HG03045 (cell line): ENCODE results near the gene SLC26A8.
"Not testable (repeated sequence)": the region's sequence is repeated elsewhere in the genome, so short reads cannot be mapped to it uniquely, and the experiment has no call there.

Experiments
- ATAC-seq: cut with Tn5 transposase; IDR thresholded peaks from one replicate; pipeline ENCODE4 v1.9.1; 2021; ENCODE audit warnings: mild to moderate bottlenecking, moderate library complexity; ENCODE audit not compliant: unreplicated experiment

Gene SLC26A8

DNA sequence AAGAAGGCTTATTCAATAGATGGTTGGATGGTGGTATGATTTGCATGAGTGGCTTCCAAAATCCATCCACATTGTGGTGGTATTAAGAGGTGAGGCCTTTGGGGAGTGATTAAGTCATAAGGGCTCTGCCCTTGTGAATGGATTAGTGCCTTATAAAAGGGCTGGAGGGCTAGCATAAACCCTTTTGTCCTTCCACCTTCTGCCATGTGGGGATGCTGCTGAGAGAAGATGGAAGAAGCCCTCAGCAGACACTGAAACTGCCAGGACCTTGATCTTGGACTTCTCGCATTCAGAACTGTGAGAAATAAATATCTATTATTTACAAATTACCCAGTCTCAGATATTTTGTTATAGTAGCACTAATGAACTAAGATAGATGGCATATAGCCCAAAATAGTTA, 75.7 kb downstream of the SLC26A8 start:
- no peak for ATAC-seq

DNA sequence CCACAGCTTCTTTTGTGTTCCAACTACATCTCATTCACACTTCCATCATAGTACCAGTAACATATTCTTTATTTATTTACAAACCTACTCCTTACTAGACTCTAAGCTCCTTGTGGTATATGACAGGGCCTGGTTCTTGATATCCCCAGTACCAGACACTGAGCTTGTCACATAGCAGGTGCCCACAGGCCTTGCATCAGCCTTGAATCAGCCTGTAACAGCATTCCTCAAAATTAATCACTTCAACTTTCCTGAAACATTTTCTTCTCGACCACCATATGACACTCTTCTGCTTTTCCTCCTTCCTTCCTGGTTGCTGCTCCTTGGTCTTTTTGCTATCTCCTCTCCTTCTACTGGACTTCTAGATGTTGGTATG, 78.8 kb downstream of the SLC26A8 start:
- ATAC-seq = no peak

DNA sequence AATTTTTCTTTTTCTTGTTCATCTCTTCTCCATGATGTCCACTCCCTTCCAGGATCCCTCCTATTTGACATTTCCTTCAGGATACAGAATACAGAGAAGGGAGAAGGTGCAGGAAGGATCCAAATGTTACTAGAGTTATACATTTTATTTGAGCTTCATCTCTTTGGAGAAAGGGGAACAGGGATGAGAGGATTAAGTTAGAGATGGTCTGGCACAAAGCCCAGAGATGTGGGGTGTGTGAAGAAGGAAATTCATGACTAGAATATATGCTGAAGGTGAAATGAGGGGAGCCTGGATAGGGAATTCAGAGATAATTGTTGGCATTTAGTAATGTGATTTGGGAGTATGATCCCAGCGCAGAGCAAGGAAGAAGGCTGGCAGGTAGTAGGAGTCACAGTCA, 81.1 kb downstream of the SLC26A8 start:
- ATAC-seq = no peak

GRCh38 chr6:35942355-35942754, 82.1 kb downstream of the SLC26A8 start:
- no peak for ATAC-seq

DNA sequence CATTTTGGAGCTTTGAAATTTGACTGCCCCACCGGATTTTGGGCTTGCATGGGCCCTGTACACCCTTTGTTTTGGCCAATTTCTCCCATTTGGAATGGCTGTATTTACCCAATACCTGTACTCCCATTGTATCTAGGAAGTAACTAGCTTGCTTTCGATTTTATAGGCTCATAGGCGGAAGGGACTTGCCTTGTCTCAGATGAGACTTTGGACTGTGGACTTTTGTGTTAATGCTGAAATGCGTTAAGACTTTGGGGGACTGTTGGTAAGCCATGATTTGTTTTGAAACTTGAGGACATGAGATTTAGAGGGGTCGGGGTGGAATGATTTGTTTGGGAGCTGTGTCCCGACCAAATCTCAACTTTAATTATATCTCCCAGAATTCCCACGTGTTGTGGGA, 83.3 kb downstream of the SLC26A8 start:
- not testable (repeated sequence) for ATAC-seq

DNA sequence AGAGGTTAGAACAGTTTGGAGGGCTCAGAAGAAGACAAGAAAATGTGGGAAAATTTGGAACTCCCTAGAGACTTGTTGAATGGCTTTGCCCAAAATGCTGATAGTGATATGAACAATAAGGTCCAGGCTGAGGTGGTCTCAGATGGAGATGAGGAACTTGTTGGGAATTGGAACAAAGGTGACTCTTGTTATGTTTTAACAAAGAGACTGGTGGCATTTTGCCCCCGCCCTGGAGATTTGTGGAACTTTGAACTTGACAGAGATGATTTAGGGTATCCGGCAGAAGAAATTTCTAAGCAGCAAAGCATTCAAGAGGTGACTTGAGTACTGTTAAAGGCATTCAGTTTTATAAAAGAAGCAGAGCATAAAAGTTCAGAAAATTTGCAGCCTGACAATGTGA, 84.4 kb downstream of the SLC26A8 start:
- ATAC-seq = not testable (repeated sequence)

- ATAC-seq = not testable (repeated sequence)
Observed at GRCh38 chr6:35939259-35939658, 85.2 kb downstream of the SLC26A8 start.

- ATAC-seq = no peak
Observed at GRCh38 chr6:35936681-35937359, 87.6 kb downstream of the SLC26A8 start.

DNA sequence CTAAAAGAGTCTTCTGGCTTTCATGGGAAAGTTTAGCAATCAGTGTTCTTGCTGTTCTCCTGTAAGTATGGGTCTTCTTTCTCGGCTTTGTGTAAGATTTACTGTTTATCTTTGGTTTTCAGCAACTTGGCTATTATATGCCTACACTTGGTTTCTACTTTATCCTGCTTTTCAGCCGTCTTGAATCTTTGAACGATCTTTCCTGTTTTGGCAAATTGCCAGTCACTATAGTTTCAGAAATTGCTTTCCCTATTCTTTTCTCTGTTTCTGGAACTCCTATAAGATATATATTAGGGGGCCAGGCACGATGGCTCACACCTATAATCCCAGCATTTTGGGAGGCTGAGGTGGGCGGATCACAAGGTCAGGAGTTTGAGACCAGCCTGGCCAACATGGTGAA, 89.0 kb downstream of the SLC26A8 start:
- ATAC-seq = no peak

GRCh38 chr6:35933844-35934243, 90.6 kb downstream of the SLC26A8 start:
- no peak for ATAC-seq

GRCh38 chr6:35931873-35932272, 92.6 kb downstream of the SLC26A8 start:
- ATAC-seq = not testable (repeated sequence)

- no peak for ATAC-seq
Observed at GRCh38 chr6:35931120-35931561, 93.3 kb downstream of the SLC26A8 start.

DNA sequence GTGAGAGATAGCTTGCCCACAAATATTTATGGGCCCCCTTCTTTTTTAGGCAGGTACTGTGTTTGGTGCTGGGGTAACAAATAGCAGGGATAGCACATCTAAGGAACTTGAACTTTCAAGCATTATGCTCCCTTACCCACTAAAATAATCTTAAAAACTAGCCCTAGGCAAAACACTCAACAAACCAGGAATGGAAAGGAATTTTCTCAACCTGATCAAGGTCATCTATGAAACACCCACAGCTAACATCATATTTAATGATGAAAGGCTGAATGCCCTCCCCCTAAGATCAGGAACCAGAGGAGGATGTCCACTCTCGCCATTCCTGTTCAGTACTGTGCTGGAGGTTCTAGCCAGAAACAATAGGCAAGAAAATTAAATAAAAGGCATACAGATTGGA, 94.8 kb downstream of the SLC26A8 start:
- ATAC-seq = no peak

GRCh38 chr6:35926509-35927215, 97.8 kb downstream of the SLC26A8 start:
- no peak for ATAC-seq

GRCh38 chr6:35925961-35926360, 98.5 kb downstream of the SLC26A8 start:
- no peak for ATAC-seq

DNA sequence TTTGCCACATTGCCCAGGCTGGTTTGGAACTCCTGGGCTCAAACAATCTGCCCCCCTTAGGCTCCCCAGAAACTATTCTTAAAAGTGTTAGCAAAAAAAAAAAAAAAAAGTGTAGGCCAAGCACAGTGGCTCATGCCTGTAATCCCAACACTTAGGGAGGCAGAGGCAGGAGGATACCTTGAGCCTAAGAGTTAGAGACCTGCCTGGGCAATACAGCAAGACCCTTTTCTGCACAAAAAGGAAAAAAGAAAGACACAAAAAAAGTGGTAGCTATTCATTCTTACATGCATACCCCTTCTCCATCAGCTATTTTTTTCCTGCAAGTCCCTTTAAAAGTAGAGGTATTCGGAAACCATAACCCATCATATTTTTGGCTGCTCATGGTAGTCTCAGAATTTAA, 100.3 kb downstream of the SLC26A8 start:
- ATAC-seq = no peak

- ATAC-seq = no peak
Observed at GRCh38 chr6:35922139-35922554, 102.3 kb downstream of the SLC26A8 start.

- peak; percentile 84 for ATAC-seq
Observed at GRCh38 chr6:35920793-35921732, 103.4 kb downstream of the SLC26A8 start, which contains the start of gene SRPK1. SRPK1 (minus strand) TSS chr6:35921098; CDS start chr6:35921056, 42 bp downstream.

DNA sequence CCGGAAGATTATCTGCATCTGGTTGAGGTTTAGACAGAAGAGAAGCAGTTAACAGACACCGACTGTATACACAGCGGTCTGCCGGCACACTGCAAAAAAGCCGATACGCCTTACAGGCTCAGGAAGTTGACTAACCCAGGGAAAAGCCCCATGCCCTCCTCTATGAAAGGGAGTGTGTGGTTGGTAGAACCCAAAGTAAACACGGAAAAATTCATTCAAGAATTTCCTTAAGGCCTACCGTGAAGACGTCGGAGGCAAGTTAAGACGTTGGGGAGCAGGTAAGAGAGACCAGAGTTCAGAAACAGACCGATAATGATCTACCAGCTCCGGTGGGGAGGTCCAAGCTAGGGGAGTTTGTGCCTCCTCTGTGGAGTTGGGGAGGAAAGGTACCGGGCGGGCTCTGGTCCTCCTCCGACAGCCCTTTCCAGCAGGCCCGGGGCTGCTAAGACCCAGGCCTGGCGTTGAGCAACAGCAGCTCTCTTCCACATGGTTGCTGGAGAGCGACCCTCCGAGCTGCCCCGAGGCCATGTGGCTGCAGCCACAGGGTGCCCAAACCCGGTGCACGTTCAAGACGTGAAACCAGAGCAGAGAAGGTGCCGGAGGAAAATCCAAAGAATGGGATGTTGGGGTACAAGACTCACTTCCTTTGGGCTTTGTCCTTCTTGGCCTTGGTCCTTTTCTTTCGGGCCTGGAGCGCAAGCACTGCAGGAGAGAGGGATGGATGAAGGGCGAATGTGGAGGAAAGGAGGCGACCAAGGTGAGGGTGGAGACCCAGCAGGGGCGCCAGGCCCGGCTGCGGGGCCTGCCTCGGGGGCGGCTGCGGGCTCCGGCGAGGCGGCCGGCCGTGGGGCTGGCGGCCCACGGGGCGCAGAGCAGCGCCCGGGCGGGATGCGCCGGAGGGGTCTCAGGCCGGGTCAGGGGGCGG, 104.4 kb downstream of the SLC26A8 start:
- peak; percentile 40 for ATAC-seq
